ENCODE measurements around the gene MCC.

DNA sequence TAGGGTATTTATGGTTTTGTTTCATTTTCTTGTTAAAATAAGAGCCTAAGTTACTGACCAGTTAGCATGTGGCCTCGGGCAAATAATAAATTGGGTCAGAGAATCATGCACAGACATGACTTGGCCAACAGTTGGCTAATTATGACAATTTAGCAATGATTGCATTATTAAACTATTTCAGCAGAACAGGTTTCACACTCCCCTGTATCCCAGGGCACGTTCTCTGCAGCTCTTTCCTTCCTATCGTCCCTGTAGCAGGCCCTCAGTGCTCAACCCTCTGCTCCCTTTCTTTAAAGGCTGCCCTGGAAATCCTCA lies 221.4 kb downstream of the MCC start:
- TF ChIP-seq POLR2AphosphoS5 (IDR thresholded peaks at IDR 0.05) = no peak
- no peak for TF ChIP-seq CTCF (IDR thresholded peaks at IDR 0.05)
- no peak for TF ChIP-seq EP300 (IDR thresholded peaks at IDR 0.05)
- TF ChIP-seq POLR2A (IDR thresholded peaks at IDR 0.05; ENCODE audit: low read depth) = no peak
